Naive B cell (primary cell): Measurements from ENCODE around the gene XYLT1. TPM values are rescaled to one million over a fixed set of nuclear protein-coding genes. Genes with fewer than 3 reads are reported as not detected.

Experiments used
- ATAC-seq, 2 donors: fragments of 150-1000 bp; cut with Tn5 transposase; 2 replicates each; pipeline ENCODE4 v1.10.0; 2021; ENCODE audit warnings: low read depth in 2 of 2, mild to moderate bottlenecking in 2 of 2, moderate library complexity in 2 of 2
- DNase-seq: peaks from one replicate; pipeline ENCODE4 v3.0.0; 2022
- H3K27ac Mint-ChIP-seq, 6 donors: one replicate each; pipeline ENCODE4 v1.8.0; 2020 to 2022; ENCODE audit warnings: mild to moderate bottlenecking in 6 of 6, mixed read lengths in 6 of 6, moderate library complexity in 5 of 6, inconsistent platforms in 2 of 6
- H3K27me3 Mint-ChIP-seq, 3 donors: one replicate each; pipeline ENCODE4 v1.8.0; 2021 to 2022; ENCODE audit warnings: mixed read lengths in 3 of 3, mild to moderate bottlenecking in 1 of 3
- H3K36me3 Mint-ChIP-seq, 2 donors: one replicate each; pipeline ENCODE4 v1.8.0; 2020 to 2022; ENCODE audit warnings: mixed read lengths in 2 of 2, inconsistent platforms in 1 of 2, mild to moderate bottlenecking in 1 of 2
- H3K4me1 Mint-ChIP-seq, 3 donors: one replicate each; pipeline ENCODE4 v1.8.0; 2020 to 2022; ENCODE audit warnings: mixed read lengths in 3 of 3, inconsistent platforms in 1 of 3, mild to moderate bottlenecking in 1 of 3, moderate library complexity in 1 of 3
- H3K4me3 Mint-ChIP-seq, 8 donors: one replicate each; pipeline ENCODE4 v1.8.0; 2020 to 2022; ENCODE audit warnings: mild to moderate bottlenecking in 8 of 8, mixed read lengths in 8 of 8, moderate library complexity in 8 of 8, inconsistent platforms in 2 of 8
- H3K9me3 Mint-ChIP-seq, 7 donors: one replicate each; pipeline ENCODE4 v1.8.0; 2020 to 2022; ENCODE audit warnings: mixed read lengths in 7 of 7, mild to moderate bottlenecking in 5 of 7, inconsistent platforms in 2 of 7, moderate library complexity in 1 of 7
- polyA plus RNA-seq, 6 donors: library from polyadenylated mRNA; unstranded; fragments of 300-500 nt; fragmentation: Illumina TruSeq; gene quantifications; one replicate each; pipeline ENCODE4 v1.2.3, GENCODE V29; 2021; ENCODE audit warnings: low read depth in 6 of 6

The XYLT1 gene
- polyA plus RNA-seq, 6 donors from 2014 or later = 1.7 to 8.7 (median 3.9) TPM

DNA sequence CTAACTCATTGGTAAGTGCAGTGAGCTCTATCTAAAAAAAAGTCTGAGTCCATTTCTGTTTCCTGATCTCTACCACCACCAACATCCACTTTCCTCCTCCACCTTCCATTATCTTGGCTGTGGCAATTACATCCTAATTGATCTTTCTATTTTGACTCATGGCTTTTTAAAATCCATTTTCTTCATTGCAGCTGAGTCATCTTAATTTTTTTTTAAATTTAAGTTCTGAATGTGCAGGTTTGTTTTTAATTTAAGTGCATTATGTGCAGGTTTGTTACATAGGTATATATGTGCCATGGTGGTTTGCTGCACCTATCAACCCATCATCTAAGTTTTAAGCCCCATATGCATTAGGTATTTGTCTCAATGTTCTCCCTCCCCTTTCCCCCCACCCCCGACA, 390.7 kb downstream of the XYLT1 start:
- H3K9me3 Mint-ChIP-seq = peaks cover 0 to 9% (median 4%) of the 10 kb centered on the region in 7 donors
- no peaks in the 10 kb centered on the region for H3K27me3 Mint-ChIP-seq
- ATAC-seq (no peak), DNase-seq (no peak)
- no peak overlapping the region for H3K27ac Mint-ChIP-seq
- no peaks in the 10 kb centered on the region for H3K36me3 Mint-ChIP-seq
- peaks cover 0 to 6% (median 5%) of the 10 kb centered on the region in 3 donors for H3K4me1 Mint-ChIP-seq
- no peak overlapping the region for H3K4me3 Mint-ChIP-seq

DNA sequence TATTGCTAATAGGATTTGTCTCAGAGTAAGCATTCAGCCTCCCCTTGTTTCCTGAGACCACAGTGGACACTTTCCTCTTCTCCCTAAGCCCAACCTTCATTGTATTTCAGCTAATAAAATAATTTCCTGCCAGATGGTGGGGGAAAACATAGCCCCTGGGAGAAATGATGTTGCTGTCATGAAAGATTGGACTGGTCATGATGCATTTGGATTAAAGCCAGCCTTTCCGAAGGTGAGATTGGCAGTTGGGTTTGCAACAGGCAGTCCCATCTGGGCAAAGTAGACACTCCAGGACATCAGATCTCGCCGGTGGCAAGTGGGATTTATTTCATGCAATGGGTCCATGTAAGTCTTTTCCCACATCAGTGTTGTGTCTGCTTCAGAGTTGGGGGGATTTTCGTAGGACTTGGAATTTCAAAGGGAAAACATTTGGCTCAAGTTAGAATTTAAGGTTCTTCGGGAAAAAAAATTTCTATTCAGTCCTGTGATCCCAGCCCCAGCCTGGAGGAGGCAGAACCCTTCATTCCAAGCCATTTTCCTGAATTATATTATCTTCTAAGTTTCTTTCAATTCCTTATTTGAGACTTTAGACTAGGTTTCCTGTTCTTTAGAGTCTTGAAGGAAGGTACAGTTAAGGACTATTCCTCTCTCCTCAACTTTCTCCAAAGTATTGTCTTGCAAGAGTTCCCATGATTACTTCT, 391.7 kb downstream of the XYLT1 start:
- DNase-seq (no peak), ATAC-seq (no peak)
- Mint-ChIP-seq H3K9me3 (peaks cover 0 to 9% (median 4%) of the 10 kb centered on the region in 7 donors), H3K27me3 (no peaks in the 10 kb centered on the region), H3K4me3 (no peak overlapping the region), H3K36me3 (no peaks in the 10 kb centered on the region), H3K27ac (no peak overlapping the region), H3K4me1 (peaks cover 0 to 6% (median 5%) of the 10 kb centered on the region in 3 donors)

- no peaks in the 10 kb centered on the region for H3K27me3 Mint-ChIP-seq
- H3K4me1 Mint-ChIP-seq = peaks cover 0 to 18% (median 4%) of the 10 kb centered on the region in 3 donors
- ATAC-seq (no peak), DNase-seq (no peak)
- H3K9me3 Mint-ChIP-seq = peaks cover 0 to 9% (median 4%) of the 10 kb centered on the region in 7 donors
- no peaks in the 10 kb centered on the region for H3K36me3 Mint-ChIP-seq
- no peak overlapping the region for H3K4me3 Mint-ChIP-seq
- peak overlapping the region in 1 of 6 donors; percentile 1 for H3K27ac Mint-ChIP-seq
These were observed 393.8 kb downstream of the XYLT1 start for GRCh38 chr16:17076818-17077498.

DNA sequence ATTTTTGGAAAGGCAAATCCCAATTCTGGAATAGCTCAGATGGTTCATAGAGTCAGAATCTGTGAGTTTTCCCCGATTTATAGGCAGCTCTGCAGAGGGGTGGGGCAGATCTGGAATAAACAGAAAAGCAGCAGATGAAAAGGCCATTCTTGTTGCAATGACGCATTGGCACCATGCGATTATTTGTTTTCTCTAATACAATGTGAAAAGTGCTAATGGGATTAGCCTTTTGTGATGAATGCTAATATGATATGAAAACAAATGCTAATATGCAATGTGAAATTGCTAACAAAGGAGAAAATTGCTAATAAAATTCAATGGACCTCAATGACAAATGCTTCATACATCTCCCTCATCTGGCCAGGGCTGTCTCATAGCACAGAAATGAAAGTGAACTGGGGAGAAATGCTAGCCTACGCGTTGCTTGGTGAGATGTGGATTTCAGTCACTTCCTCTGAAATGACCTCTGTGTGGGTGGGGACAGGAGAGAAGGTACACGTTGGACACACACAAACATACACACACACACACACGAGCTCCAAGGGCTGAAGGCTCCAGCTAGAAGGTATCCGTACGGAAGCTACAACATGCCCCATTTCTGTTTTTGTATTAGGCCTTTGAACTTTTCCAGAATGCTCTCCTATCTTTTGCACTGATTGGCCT, 394.5 kb downstream of the XYLT1 start:
- no peak overlapping the region for H3K27ac Mint-ChIP-seq
- no peaks in the 10 kb centered on the region for H3K27me3 Mint-ChIP-seq
- peaks cover 0 to 7% (median 4%) of the 10 kb centered on the region in 7 donors for H3K9me3 Mint-ChIP-seq
- H3K4me3 Mint-ChIP-seq = no peak overlapping the region
- H3K4me1 Mint-ChIP-seq = peaks cover 1 to 19% (median 6%) of the 10 kb centered on the region in 3 donors
- no peak for DNase-seq
- no peaks in the 10 kb centered on the region for H3K36me3 Mint-ChIP-seq
- no peak for ATAC-seq

DNA sequence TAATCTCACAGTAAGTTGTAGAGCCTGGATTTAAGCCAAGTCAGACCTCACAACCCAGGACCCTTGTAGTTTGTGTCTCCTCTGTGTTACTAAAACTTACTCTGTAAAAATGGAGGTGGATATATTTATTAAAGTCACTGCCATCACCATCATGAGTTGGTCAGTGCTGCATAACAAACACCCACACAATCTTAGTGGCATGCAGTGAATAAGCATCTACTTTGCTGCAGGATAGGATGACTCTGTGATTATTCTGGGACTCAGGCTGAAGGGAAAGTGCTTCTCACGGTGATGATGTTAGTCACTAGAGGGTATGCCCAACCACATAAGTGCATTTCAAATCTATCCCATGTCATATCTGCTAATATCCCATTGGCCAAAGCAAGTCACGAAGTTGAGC, 398.7 kb downstream of the XYLT1 start:
- no peaks in the 10 kb centered on the region for H3K36me3 Mint-ChIP-seq
- no peak for ATAC-seq
- no peak for DNase-seq
- H3K27me3 Mint-ChIP-seq = no peaks in the 10 kb centered on the region
- peak overlapping the region in 3 of 8 donors; percentile 53 to 59 (median 57) for H3K4me3 Mint-ChIP-seq
- peak overlapping the region; percentile 4 to 95 (median 60) for H3K27ac Mint-ChIP-seq
- peaks cover 33 to 54% (median 33%) of the 10 kb centered on the region in 3 donors for H3K4me1 Mint-ChIP-seq
- H3K9me3 Mint-ChIP-seq = peaks cover 0 to 3% (median 0%) of the 10 kb centered on the region in 7 donors

DNA sequence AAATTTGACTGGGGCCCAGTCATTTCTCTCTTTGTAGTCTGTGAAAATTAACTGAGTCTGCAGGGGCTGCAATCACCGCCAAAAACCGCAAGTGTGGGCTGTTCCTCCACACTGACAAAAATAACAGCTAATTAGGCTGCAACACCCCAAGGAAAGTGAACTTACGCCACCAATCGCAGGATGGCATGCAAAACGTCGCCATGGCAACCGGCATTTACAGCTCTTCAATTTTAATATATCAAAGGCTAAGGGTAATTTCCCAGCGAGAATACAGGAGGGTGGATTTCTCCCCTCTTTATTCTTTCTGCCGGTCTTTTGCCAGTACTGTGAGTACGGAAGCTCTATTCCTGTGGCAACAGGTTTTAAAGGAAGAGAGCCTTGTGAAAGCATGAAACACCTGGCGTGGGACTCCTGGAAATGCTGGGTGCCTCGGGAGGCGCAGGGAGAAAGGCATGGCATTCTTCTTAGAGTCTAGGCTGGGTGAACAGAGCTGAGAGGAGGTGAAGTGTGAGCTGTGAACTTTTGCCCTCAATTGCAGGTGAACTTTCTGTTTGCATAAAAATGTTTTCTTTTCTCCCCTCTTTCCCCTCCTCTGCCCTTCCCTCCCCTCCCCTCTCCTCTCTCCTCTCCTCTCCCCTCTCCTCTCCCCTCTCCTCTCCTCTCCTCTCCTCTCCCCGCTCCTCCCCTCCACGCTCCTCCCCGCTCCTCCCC, 399.7 kb downstream of the XYLT1 start:
- H3K27ac Mint-ChIP-seq = peak overlapping the region; percentile 93 to 99 (median 97)
- peaks cover 0 to 3% (median 0%) of the 10 kb centered on the region in 7 donors for H3K9me3 Mint-ChIP-seq
- peak; percentile 77 for DNase-seq
- peak overlapping the region; percentile 82 to 93 (median 88) for H3K4me3 Mint-ChIP-seq
- no peaks in the 10 kb centered on the region for H3K36me3 Mint-ChIP-seq
- peak; percentile 85 to 90 for ATAC-seq
- H3K4me1 Mint-ChIP-seq = peaks cover 33 to 59% (median 33%) of the 10 kb centered on the region in 3 donors
- H3K27me3 Mint-ChIP-seq = no peaks in the 10 kb centered on the region

- peaks cover 33 to 59% (median 37%) of the 10 kb centered on the region in 3 donors for H3K4me1 Mint-ChIP-seq
- peaks cover 0 to 3% (median 0%) of the 10 kb centered on the region in 7 donors for H3K9me3 Mint-ChIP-seq
- H3K27ac Mint-ChIP-seq = peak overlapping the region in 3 of 6 donors; percentile 7 to 95 (median 86)
- H3K27me3 Mint-ChIP-seq = peaks cover 0 to 5% (median 0%) of the 10 kb centered on the region in 3 donors
- peak overlapping the region in 4 of 8 donors; percentile 2 to 88 (median 26) for H3K4me3 Mint-ChIP-seq
- no peak for ATAC-seq
- no peak for DNase-seq
- peaks cover 0 to 6% of the 10 kb centered on the region in 2 donors for H3K36me3 Mint-ChIP-seq
These were observed 401.1 kb downstream of the XYLT1 start for GRCh38 chr16:17069681-17070080.

- peaks cover 33 to 59% (median 37%) of the 10 kb centered on the region in 3 donors for H3K4me1 Mint-ChIP-seq
- H3K36me3 Mint-ChIP-seq = peaks cover under 1 to 7% of the 10 kb centered on the region in 2 donors
- H3K4me3 Mint-ChIP-seq = peak overlapping the region in 2 of 8 donors; percentile 7 to 31
- H3K27me3 Mint-ChIP-seq = peaks cover 0 to 6% (median 0%) of the 10 kb centered on the region in 3 donors
- H3K9me3 Mint-ChIP-seq = peaks cover 0 to 3% (median 0%) of the 10 kb centered on the region in 7 donors
- DNase-seq (no peak), ATAC-seq (peak; percentile 20 to 21)
- H3K27ac Mint-ChIP-seq = peak overlapping the region in 1 of 6 donors; percentile 48
These were observed 402.2 kb downstream of the XYLT1 start for GRCh38 chr16:17068524-17068923.

- Mint-ChIP-seq H3K27me3 (peaks cover 0 to 6% (median 0%) of the 10 kb centered on the region in 3 donors), H3K4me3 (peak overlapping the region in 1 of 8 donors; percentile 45), H3K36me3 (peaks cover 7% of the 10 kb centered on the region in 2 donors), H3K4me1 (peaks cover 33 to 54% (median 37%) of the 10 kb centered on the region in 3 donors), H3K9me3 (peaks cover 0 to 3% (median 0%) of the 10 kb centered on the region in 7 donors), H3K27ac (peak overlapping the region in 1 of 6 donors; percentile 85)
- ATAC-seq = no peak
- DNase-seq = no peak
These were observed 402.9 kb downstream of the XYLT1 start for GRCh38 chr16:17067882-17068281.

GRCh38 chr16:17063201-17064139, 407.3 kb downstream of the XYLT1 start:
- no peak for DNase-seq
- no peak overlapping the region for H3K4me3 Mint-ChIP-seq
- H3K27ac Mint-ChIP-seq = no peak overlapping the region
- H3K36me3 Mint-ChIP-seq = peaks cover 7 to 22% of the 10 kb centered on the region in 2 donors
- peaks cover 5 to 18% (median 9%) of the 10 kb centered on the region in 3 donors for H3K4me1 Mint-ChIP-seq
- no peak for ATAC-seq
- H3K9me3 Mint-ChIP-seq = peaks cover 0 to 4% (median 0%) of the 10 kb centered on the region in 7 donors
- peaks cover 0 to 13% (median 0%) of the 10 kb centered on the region in 3 donors for H3K27me3 Mint-ChIP-seq

DNA sequence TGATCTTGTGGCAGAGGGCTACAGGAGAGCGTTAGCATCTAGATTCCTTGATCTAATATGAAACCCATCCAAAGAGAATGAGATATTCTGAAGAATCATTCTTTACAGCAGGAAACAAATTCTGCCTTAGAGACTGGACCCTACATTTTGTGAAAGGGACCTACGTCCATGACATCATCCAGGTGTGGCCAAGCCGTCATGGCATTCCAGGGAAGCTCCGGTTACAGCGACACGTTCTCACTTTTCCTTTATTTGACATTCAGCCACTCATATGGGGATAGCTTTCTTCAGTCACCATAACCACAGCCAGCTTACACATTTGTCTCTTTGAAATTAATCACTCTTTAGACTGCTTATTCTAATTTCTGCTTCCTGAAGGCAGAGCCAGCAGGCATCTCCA, 408.1 kb downstream of the XYLT1 start:
- peaks cover 0 to 11% (median 10%) of the 10 kb centered on the region in 3 donors for H3K4me1 Mint-ChIP-seq
- peaks cover 0 to 13% (median 0%) of the 10 kb centered on the region in 3 donors for H3K27me3 Mint-ChIP-seq
- DNase-seq = no peak
- H3K4me3 Mint-ChIP-seq = no peak overlapping the region
- ATAC-seq = no peak
- H3K9me3 Mint-ChIP-seq = peaks cover 0 to 4% (median 0%) of the 10 kb centered on the region in 7 donors
- H3K27ac Mint-ChIP-seq = no peak overlapping the region
- H3K36me3 Mint-ChIP-seq = peaks cover 7 to 22% of the 10 kb centered on the region in 2 donors

GRCh38 chr16:17061326-17061725, 409.4 kb downstream of the XYLT1 start:
- Mint-ChIP-seq H3K4me1 (peaks cover 5 to 8% (median 7%) of the 10 kb centered on the region in 3 donors), H3K27ac (no peak overlapping the region), H3K36me3 (peaks cover 7 to 22% of the 10 kb centered on the region in 2 donors), H3K4me3 (no peak overlapping the region), H3K27me3 (peaks cover 0 to 13% (median 0%) of the 10 kb centered on the region in 3 donors), H3K9me3 (peaks cover 0 to 4% (median 0%) of the 10 kb centered on the region in 7 donors)
- ATAC-seq = no peak
- DNase-seq = no peak
